Body of pancreas (tissue), 4 donors: ENCODE results near the gene CPN1. TPM values are rescaled to one million over a fixed set of nuclear protein-coding genes. Genes with fewer than 3 reads are reported as not detected.
"Not testable (repeated sequence)": the region's sequence is repeated elsewhere in the genome, so short reads cannot be mapped to it uniquely, and the experiment has no call there.

Experiments used
- ATAC-seq: fragments of 150-250 bp; one replicate; pipeline ENCODE4 v1.9.1; 2016
- DNase-seq, 4 donors: peaks; one replicate each; pipeline ENCODE4 v3.0.0-alpha.2; 2019
- H3K27ac ChIP-seq, 4 donors: fragments of 200-600 bp; sonication (generic); 1 replicate in 3 of 4; 2 replicates in 1 of 4; pipeline versions ENCODE4 v1.5.1 to v1.6.1; 2016 to 2019; ENCODE audit warnings: mild to moderate bottlenecking in 1 of 4, mixed read lengths in 1 of 4, moderate library complexity in 1 of 4
- H3K27me3 ChIP-seq, 2 donors: fragments of 200-600 bp; sonication (generic); one replicate each; pipeline ENCODE4 v1.6.0; 2016; ENCODE audit warnings: mild to moderate bottlenecking in 1 of 2
- H3K36me3 ChIP-seq, 2 donors: fragments of 200-600 bp; sonication (generic); replicated peaks in 1 of 2; 2 replicates each; pipeline ENCODE4 v1.5.1; 2016; ENCODE audit warnings: low read depth in 2 of 2; ENCODE audit not compliant: insufficient read depth in 1 of 2
- H3K4me1 ChIP-seq: fragments of 200-600 bp; sonication (generic); one replicate; pipeline ENCODE4 v1.6.0; 2016
- H3K4me3 ChIP-seq, 2 donors: fragments of 200-600 bp; sonication (generic); 1 replicate in 1 of 2; 2 replicates in 1 of 2; pipeline ENCODE4 v1.5.1; 2016 to 2019
- H3K9me3 ChIP-seq, 3 donors: fragments of 200-600 bp; sonication (generic); 1 replicate in 2 of 3; 2 replicates in 1 of 3; pipeline ENCODE4 v1.5.1; 2016
- POLR2A ChIP-seq, 3 donors: fragments of 450-650 bp; IDR thresholded peaks; one replicate each; pipeline ENCODE4 v1.6.1; 2016; ENCODE audit warnings: antibody characterized with exemption in 3 of 3, mild to moderate bottlenecking in 2 of 3
- WGBS, 2 donors: methylation state at CpG; one replicate each; pipeline ENCODE4 v1.1.5; 2017; 5-methylcytosine and 5-hydroxymethylcytosine counted together
- intact Hi-C: fragments of 100-400 bp; cut with DNase I; formaldehyde crosslinking; loops from one replicate; pipeline ENCODE4 v1.15.1; 2023
- total RNA-seq, 2 donors: library from RNA; depleted of rRNA; stranded (reverse); fragments of >200 nt; gene quantifications; one replicate each; pipeline ENCODE4 v1.1.0, GENCODE V29; 2016
- TF ChIP-seq, protein P1 (sequence below), 7 experiments: fragments of 450-650 bp in 4 of 7; fragments of 200-600 bp in 3 of 7; sonication (generic) in 3 of 7; IDR thresholded peaks; one replicate each; pipeline ENCODE4 v1.5.1; 2016 to 2019; ENCODE audit warnings: antibody characterized with exemption in 7 of 7

CPN1 gene
- total RNA-seq, 2 donors from 2014 or later: not detected

DNA sequence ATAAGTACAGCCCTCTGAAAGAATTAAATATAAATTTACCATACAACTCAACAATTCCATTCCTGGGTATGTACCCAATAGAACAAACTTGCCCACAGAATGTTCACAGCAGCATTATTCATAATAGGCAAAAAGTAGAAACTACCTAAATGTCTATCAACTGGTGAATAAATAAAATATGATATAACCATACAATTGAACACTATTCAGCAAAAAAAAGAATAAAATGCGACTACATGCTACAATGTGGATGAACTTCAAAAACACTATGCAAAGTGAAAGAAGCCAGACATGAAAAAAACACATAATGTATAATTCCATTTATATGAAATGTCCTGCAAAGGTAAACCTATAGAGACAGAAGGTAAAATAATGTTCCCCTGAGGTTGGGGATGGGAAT, 2.0 kb upstream of the CPN1 start:
- TF ChIP-seq, protein P1, sequence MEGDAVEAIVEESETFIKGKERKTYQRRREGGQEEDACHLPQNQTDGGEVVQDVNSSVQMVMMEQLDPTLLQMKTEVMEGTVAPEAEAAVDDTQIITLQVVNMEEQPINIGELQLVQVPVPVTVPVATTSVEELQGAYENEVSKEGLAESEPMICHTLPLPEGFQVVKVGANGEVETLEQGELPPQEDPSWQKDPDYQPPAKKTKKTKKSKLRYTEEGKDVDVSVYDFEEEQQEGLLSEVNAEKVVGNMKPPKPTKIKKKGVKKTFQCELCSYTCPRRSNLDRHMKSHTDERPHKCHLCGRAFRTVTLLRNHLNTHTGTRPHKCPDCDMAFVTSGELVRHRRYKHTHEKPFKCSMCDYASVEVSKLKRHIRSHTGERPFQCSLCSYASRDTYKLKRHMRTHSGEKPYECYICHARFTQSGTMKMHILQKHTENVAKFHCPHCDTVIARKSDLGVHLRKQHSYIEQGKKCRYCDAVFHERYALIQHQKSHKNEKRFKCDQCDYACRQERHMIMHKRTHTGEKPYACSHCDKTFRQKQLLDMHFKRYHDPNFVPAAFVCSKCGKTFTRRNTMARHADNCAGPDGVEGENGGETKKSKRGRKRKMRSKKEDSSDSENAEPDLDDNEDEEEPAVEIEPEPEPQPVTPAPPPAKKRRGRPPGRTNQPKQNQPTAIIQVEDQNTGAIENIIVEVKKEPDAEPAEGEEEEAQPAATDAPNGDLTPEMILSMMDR (IDR thresholded peaks at IDR 0.05): no peak
- TF ChIP-seq POLR2A (IDR thresholded peaks at IDR 0.05): no peak
- ATAC-seq (no peak), DNase-seq (no peak)
- H3K4me1 ChIP-seq: peaks cover 3% of the 10 kb centered on the region
- H3K27me3 ChIP-seq: no peaks in the 10 kb centered on the region
- H3K36me3 ChIP-seq: no peaks in the 10 kb centered on the region
- intact Hi-C loops: no loop called here
- no peak overlapping the region for H3K4me3 ChIP-seq
- H3K27ac ChIP-seq: no peak overlapping the region
- WGBS, 2 donors: 69 to 76% methylated on average over 1 of the region's 1 CpG
- H3K9me3 ChIP-seq: no peaks in the 10 kb centered on the region

DNA sequence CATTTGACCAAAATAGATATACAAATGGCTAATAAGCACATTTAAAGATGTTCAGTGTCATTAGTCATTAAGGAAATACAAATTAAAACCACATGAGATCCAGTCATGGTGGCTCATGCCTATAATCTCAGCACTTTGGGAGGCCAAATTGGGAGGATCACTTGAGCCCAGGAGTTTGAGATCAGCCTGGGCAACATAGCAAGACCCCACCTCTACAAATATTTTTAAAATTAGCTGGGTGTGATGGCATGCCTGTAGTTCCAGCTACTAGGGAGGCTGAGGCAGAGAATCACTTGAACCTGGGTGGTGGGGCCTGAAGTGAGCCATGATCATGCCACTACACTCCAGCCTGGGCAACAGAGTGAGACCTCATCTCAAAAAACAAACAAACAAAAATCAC, 607 bp upstream of the CPN1 start:
- H3K27ac ChIP-seq, H3K9me3 ChIP-seq, DNase-seq, H3K36me3 ChIP-seq, H3K27me3 ChIP-seq, H3K4me1 ChIP-seq, ATAC-seq, intact Hi-C loops, H3K4me3 ChIP-seq: not testable (repeated sequence)

DNA sequence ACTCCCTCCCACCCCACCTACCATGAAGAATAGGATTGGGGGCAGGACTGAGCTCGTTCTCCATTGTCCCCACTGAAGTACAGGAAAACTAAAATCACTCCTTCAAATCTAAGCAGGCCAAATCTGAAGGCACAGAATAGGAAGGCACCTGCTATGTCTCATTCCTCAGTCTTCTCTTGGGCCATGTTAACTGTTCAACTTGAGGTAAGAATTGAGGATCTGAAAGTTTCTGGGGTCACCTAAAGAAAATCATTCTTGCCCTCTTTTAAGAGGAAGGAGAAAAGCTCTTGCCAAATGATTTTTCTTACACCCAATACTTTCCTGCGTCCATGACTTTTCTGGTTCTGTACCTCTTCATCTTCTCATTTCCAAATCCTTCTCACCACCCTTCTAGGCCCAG, 4.9 kb downstream of the CPN1 start:
- Histone ChIP-seq H3K36me3 (no peaks in the 10 kb centered on the region), H3K4me3 (no peak overlapping the region), H3K27me3 (no peaks in the 10 kb centered on the region), H3K4me1 (peaks cover 3% of the 10 kb centered on the region), H3K9me3 (no peaks in the 10 kb centered on the region), H3K27ac (no peak overlapping the region)
- TF ChIP-seq POLR2A (IDR thresholded peaks at IDR 0.05): no peak
- TF ChIP-seq, protein P1 (IDR thresholded peaks at IDR 0.05): no peak
- 68 to 69% methylated on average over 2 of the region's 2 CpGs for WGBS, 2 donors
- ATAC-seq (no peak), DNase-seq (no peak)
- intact Hi-C loops: no loop called here

DNA sequence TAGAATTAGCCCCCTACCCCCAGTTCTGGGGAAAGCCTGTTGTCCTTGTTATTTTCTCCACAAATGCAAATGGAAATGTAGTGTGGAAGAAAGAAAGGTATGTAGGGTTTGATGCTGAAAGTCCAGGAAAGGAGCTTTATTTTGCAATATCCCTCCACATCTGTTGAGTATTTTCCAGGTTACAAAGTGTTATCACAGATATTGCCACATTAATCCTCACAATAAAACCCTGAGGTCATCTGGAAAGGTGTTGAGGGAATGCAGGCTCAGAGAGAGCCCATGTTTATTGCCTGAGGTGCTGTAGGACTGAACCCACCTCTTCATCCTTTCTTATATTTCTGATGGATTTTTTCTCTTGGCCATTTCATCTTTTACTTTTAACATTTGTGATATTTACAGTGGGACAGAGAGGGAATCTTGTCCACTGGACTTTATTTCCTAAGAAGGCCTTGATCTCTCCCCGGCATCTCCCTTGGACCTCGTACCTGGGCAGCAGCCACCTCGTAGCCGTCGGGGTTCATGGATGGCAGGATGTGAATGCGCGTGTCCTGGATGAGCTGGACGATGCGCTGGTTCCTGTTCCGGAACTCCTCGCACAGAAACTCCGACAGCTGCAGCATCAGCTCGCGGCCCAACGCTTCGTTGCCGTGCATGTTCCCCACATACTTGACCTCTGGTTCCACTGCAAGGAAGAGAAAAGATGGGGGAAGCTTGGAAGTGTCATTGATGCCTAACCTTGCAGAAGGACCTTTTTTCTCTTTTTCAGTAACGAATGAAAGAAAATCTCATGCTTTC, 6.0 kb downstream of the CPN1 start:
- intact Hi-C loops: no loop called here
- no peak overlapping the region for H3K4me3 ChIP-seq
- ATAC-seq (no peak), DNase-seq (no peak)
- no peaks in the 10 kb centered on the region for H3K4me1 ChIP-seq
- no peaks in the 10 kb centered on the region for H3K9me3 ChIP-seq
- WGBS, 2 donors: 82 to 88% methylated on average over 18 of the region's 18 CpGs
- no peak overlapping the region for H3K27ac ChIP-seq
- H3K27me3 ChIP-seq: no peaks in the 10 kb centered on the region
- H3K36me3 ChIP-seq: no peaks in the 10 kb centered on the region
- TF ChIP-seq POLR2A (IDR thresholded peaks at IDR 0.05): no peak
- TF ChIP-seq, protein P1 (IDR thresholded peaks at IDR 0.05): no peak

DNA sequence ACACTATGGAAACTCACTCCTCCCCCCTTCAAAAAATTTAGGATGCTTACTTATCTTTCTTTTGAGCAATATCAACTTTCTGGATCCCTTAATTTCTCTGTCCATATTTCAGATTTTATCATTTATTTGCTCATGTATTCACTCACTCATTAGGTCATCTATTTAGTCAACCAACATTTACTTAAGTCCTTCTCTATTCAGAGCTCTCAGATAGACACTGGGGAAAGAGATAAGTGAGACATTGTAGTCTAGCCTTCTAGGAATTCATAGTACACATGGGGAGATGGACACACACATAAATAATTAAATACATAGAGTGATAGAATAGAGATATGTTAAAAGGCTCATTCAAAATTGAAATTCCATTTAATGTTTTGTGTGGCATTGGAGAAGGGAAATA, 9.2 kb downstream of the CPN1 start:
- no peak for DNase-seq
- no peaks in the 10 kb centered on the region for H3K9me3 ChIP-seq
- ATAC-seq: no peak
- no peak overlapping the region for H3K4me3 ChIP-seq
- TF ChIP-seq POLR2A (IDR thresholded peaks at IDR 0.05): no peak
- TF ChIP-seq, protein P1 (IDR thresholded peaks at IDR 0.05): no peak
- no peaks in the 10 kb centered on the region for H3K36me3 ChIP-seq
- H3K27ac ChIP-seq: no peak overlapping the region
- intact Hi-C loops: no loop called here
- no peaks in the 10 kb centered on the region for H3K4me1 ChIP-seq
- H3K27me3 ChIP-seq: no peaks in the 10 kb centered on the region
